ENCODE measurements around the gene BAHCC1. TPM values are rescaled to one million over a fixed set of nuclear protein-coding genes. Genes with fewer than 3 reads are reported as not detected.

The BAHCC1 gene
- total and polyA plus RNA-seq, 9 of the 15 experiments (the other 6 are each of a cell fraction or from before 2014, with no cell fraction given), result 0.14 to 26.9 (median 5.0) TPM

DNA sequence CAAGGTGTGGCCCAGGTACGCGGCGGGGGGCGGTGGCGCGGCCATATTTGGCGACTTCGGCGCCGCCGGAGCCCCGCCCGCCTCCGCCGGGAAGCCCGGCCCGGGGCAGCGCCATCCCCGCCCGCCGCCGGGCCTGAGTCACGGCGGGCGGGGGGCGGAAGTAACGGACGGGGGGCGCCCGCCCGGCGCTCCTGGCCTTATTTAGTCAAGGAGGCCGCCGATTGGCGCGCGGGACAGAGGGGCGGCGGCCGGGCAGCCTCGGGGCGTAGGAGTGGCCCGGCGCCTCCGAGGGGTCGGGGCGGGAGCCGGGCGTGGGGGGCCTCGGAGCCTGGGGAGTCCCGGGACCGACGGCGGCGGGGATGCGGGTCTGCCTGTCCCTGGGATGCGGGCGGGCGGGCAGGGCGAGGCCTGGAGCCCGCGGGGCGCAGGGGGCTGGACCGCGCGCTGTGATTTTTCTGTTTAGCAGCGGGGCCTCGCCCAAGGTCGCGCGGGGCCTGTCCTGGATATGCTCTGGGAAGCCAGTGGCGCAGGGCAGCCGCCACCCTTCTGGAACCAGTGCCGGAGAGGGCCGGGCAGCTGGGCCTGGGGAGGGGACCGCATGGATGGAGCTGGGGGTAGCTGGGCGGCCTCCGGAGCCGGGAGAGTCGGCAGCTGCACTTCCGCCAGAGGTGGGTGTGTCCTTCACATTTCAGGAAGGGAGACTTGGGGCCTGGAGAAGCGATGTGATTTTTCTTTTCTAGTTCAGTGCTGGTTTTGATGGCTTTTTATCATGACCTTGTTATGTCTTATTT, 119.7 kb downstream of the BAHCC1 start:
- Histone ChIP-seq H3K27me3 (ENCODE audit: control insufficient read depth in 2 of 2, insufficient read depth in 2 of 2, low read length in 2 of 2) (no peaks in the 10 kb centered on the region), H3K79me2 (ENCODE audit: control insufficient read depth, insufficient read depth, low read length) (peaks cover 27% of the 10 kb centered on the region), H4K20me1 (replicated peaks; ENCODE audit: control insufficient read depth, insufficient read depth, low read length) (peaks cover 23% of the 10 kb centered on the region), H2AFZ (ENCODE audit: low read depth, low read length) (no peak overlapping the region), H3K9me1 (ENCODE audit: control insufficient read depth, insufficient read depth, low read length) (peaks cover 9% of the 10 kb centered on the region), H3K36me3 (ENCODE audit: control insufficient read depth, insufficient read depth, low read length) (peaks cover 25% of the 10 kb centered on the region), H3K9ac (ENCODE audit: insufficient read depth in 1 of 2, low read depth in 2 of 2, low read length in 2 of 2) (peak overlapping the region; percentile 78 to 98; a peak in 3 of 4 replicates), H3K4me3 (peak overlapping the region; percentile 36), H3K4me1 (replicated peaks in 1 of 2; ENCODE audit: control insufficient read depth in 2 of 2, insufficient read depth in 2 of 2, low read length in 2 of 2) (peaks cover 30 to 85% of the 10 kb centered on the region in 2 experiments), H3K9me3 (replicated peaks; ENCODE audit: control insufficient read depth, insufficient read depth, low read depth, low read length) (0 out of 2 replicates have a peak, but pooled peaks cover 1% of the 10 kb centered on the region), H3K27ac (ENCODE audit: extremely low read depth, low read depth, low read length) (peak overlapping the region; percentile 96; the same call in 1 of the 3 replicates), H3K4me2 (ENCODE audit: insufficient read depth, low read length) (peak overlapping the region; percentile 47)
- ChIA-PET POLR2A (interaction anchor here (0.5 to 0.6 kb wide), 2 partner anchors 21 to 99 kb away, joined by 3 to 4 read pairs; no protein-coding TSS in a partner anchor), CTCF (ENCODE audit: low intra/inter-chr PET ratio) (no interaction called here)
- no peak for FAIRE-seq
- in situ Hi-C loops (cut with MboI) (no loop called here), intact Hi-C loops (cut with micrococcal nuclease) (no loop called here)
- ATAC-seq, result no peak
- peak; percentile 26 to 51 (median 29) for DNase-seq (ENCODE audit: extremely low read depth in 1 of 4, low spot score in 3 of 4)
- WGBS (ENCODE audit: insufficient coverage, low coverage, missing lambda C conversion rate), result 53% methylated on average over 11 of the region's 82 CpGs
- BruUV-seq (replicated peaks), result no TSS peak
- TF ChIP-seq, protein P1, sequence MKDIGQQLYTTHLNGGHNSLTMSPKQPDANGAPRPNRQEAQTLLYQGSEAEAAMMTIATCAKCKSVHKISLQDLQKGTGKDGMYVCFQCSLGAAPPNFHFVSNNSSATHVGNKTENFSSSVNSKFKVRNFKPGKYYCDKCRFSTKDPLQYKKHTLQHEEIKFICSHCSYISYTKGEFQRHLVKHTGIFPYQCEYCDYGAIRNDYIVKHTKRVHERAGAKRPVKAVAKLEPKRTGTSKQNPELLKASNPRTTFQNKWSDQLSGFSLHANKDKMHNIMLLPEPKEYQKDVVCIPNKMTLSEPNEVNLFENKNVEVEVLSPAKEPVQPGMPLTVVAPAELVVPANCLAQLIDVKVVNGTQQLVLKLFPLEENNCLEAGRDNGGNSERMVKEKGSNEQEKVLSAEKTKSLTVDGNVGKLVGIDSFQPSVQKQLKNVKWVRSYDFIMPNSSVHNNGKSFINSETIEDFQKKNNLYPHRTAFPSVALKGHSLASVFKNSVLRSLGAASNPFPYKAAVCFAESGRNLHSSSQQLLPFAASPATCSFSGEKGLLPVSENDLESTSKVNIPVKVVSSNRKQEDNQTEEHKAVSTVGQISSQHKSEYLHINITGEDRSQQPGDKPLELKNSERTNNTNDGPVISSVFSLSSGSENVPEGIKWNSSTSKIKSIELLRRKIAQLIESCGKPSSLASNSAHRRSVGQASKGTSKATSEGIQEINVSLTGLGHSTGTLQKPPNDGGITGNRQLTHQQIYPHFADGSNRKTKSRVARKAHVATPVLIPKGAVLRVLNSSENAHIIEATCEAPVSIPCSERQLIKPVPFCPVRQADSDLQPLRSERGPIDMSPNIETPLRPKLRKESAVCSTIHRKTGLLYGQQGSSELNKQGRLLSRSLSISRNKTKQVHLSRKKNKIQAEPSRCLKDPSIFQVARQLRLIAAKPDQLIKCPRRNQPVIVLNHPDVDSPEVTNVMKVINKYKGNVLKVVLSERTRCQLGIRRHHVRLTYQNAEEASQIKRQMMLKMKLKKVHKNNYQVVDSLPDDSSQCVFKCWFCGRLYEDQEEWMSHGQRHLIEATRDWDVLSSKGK (CRISPR knock-in tag; IDR thresholded peaks at IDR 0.05), result no peak
- TF ChIP-seq, protein P2, sequence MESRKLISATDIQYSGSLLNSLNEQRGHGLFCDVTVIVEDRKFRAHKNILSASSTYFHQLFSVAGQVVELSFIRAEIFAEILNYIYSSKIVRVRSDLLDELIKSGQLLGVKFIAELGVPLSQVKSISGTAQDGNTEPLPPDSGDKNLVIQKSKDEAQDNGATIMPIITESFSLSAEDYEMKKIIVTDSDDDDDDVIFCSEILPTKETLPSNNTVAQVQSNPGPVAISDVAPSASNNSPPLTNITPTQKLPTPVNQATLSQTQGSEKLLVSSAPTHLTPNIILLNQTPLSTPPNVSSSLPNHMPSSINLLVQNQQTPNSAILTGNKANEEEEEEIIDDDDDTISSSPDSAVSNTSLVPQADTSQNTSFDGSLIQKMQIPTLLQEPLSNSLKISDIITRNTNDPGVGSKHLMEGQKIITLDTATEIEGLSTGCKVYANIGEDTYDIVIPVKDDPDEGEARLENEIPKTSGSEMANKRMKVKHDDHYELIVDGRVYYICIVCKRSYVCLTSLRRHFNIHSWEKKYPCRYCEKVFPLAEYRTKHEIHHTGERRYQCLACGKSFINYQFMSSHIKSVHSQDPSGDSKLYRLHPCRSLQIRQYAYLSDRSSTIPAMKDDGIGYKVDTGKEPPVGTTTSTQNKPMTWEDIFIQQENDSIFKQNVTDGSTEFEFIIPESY (CRISPR knock-in tag; IDR thresholded peaks at IDR 0.05), result no peak; the same call in 1 of the 2 replicates
- TF ChIP-seq ZNF766 (CRISPR knock-in tag; conservative IDR thresholded peaks at IDR 0.05) (no peak), ZNF76 (CRISPR knock-in tag; IDR thresholded peaks at IDR 0.05; ENCODE audit: borderline replicate concordance) (no peak), ZC3H4 (CRISPR knock-in tag; IDR thresholded peaks at IDR 0.05; ENCODE audit: borderline replicate concordance) (no peak), FOXK1 (CRISPR knock-in tag; IDR thresholded peaks at IDR 0.05; ENCODE audit: borderline replicate concordance) (no peak), RFX7 (CRISPR knock-in tag; IDR thresholded peaks at IDR 0.05) (no peak)
- TF ChIP-seq, protein P3, sequence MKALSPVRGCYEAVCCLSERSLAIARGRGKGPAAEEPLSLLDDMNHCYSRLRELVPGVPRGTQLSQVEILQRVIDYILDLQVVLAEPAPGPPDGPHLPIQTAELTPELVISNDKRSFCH (CRISPR knock-in tag; IDR thresholded peaks at IDR 0.05), result no peak
- TF ChIP-seq, protein P3 (tag; IDR thresholded peaks at IDR 0.05), result no peak
- TF ChIP-seq, protein P4, sequence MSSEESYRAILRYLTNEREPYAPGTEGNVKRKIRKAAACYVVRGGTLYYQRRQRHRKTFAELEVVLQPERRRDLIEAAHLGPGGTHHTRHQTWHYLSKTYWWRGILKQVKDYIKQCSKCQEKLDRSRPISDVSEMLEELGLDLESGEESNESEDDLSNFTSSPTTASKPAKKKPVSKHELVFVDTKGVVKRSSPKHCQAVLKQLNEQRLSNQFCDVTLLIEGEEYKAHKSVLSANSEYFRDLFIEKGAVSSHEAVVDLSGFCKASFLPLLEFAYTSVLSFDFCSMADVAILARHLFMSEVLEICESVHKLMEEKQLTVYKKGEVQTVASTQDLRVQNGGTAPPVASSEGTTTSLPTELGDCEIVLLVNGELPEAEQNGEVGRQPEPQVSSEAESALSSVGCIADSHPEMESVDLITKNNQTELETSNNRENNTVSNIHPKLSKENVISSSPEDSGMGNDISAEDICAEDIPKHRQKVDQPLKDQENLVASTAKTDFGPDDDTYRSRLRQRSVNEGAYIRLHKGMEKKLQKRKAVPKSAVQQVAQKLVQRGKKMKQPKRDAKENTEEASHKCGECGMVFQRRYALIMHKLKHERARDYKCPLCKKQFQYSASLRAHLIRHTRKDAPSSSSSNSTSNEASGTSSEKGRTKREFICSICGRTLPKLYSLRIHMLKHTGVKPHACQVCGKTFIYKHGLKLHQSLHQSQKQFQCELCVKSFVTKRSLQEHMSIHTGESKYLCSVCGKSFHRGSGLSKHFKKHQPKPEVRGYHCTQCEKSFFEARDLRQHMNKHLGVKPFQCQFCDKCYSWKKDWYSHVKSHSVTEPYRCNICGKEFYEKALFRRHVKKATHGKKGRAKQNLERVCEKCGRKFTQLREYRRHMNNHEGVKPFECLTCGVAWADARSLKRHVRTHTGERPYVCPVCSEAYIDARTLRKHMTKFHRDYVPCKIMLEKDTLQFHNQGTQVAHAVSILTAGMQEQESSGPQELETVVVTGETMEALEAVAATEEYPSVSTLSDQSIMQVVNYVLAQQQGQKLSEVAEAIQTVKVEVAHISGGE (CRISPR knock-in tag; IDR thresholded peaks at IDR 0.05), result peak in 2 of 3 experiments; percentile 41 to 48; a peak in 2 of 6 replicates
